HG03354 (cell line): ENCODE results near the gene SPRR5.

Source experiments
- ATAC-seq: cut with Tn5 transposase; IDR thresholded peaks from one replicate; pipeline ENCODE4 v1.9.1; 2021; ENCODE audit warnings: mild to moderate bottlenecking; ENCODE audit not compliant: unreplicated experiment, poor library complexity, severe bottlenecking

The SPRR5 gene

DNA sequence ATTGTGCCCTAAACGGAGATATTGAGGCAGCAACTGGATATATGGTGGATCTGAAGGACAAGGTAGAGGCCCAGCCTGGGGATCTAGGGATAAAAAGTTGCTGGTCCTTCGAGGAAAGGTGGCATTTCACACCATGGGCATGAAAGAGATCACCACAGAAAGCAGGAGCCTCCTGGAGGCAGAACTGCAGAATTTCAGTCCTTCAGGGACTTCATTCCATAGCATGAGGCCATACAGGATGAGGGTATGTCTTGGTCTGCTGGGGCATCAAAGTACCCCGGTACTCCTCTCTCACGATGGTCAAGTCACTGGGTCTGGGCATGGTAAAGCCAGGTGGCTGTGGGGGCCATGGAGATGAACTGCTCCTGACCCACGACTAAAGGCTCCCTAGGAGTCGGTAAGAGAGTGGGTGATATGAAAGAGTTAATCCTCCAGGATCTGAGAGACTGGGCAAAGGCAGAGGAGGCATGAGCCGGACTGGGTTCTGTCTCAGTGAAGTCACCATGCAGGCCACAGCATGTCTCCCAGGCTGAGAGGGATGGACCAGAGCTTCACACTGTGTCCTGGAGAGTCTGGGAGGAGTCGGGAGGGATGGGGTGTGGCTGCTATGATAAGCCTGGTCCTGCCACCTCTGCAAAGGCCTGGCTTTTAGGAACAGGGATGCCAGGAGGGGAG lies 5.8 kb upstream of the SPRR5 start:
- no peak for ATAC-seq

- no peak for ATAC-seq
These were observed 4.8 kb upstream of the SPRR5 start for GRCh38 chr1:152942161-152942560.

DNA sequence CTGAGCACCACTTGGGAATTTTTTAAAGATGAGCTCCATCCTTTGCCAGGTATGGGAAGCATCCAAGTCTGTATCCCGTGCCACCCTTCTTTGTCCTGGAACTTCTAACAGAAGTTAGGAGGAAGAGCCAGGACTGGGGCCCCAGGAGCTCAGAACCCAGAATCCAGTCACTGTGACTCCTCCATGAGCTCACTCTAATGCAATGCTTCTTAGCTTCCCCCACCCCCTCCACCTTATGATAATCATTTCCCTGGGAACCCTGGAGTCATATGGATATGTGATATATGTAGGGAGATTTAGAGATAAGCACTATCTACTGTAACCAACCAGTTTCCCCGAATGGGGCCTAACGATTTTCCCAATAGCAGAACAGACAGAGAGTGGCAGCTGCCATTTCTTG lies 758 bp upstream of the SPRR5 start:
- ATAC-seq: no peak

DNA sequence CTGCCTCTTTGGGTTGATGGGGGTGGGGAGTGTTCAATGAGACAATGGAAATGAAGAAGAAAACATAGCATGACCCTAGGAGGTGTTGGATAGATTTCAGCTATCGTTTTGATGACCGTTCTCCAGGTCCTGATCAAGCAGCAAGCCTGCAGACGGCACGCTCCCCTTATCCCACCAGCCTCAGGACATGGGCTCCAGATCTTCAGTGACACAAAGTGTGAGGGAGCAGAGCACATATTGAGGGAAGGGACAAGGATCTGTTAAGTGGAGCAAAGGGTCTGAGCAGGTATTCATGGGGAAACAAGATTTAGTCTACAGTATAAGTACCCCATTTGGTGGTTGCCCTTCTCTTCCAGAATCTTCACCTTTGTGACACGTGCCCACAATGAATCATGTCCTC lies 4.7 kb downstream of the SPRR5 start:
- ATAC-seq: no peak

GRCh38 chr1:152953761-152954160 lies 6.8 kb downstream of the SPRR5 start:
- no peak for ATAC-seq

- no peak for ATAC-seq
These were observed 7.4 kb downstream of the SPRR5 start for GRCh38 chr1:152954436-152954835.

DNA sequence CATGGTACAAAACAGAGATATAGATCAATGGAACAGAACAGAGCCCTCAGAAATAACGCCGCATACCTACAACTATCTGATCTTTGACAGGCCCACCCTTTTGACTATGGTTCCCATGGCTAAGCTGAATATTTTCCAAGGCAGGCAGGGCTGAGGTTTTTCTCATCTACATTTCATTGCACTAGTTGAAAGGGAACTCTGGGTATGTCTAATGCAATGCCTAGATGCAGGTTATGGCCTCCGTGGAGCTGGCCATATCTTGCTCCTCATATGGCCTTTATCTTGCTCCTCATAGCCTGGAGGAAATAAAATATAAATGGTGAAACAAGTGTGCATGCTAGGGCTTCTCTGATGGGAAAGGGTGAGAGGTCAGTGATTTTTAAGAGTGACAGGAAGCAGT lies 10.6 kb downstream of the SPRR5 start:
- ATAC-seq: no peak

DNA sequence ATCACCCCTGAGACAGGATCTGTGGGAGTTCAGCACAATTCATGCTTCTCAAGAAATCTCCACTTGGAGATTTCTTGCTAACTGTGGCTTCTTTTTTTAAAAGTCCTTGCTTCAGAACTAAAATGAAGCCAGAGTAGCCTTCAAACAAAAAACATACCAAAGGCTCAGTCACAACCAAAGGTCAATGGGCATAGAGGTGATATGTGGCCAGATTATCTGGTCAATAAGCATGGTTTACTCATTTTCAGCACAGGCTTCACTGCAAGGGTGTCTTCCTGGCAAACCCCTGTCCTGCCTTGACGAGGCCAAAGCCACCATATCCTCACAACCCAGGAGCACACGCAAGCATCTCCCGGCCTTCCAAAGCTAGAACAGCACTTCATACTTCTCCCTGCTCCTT lies 12.3 kb downstream of the SPRR5 start:
- ATAC-seq: no peak

DNA sequence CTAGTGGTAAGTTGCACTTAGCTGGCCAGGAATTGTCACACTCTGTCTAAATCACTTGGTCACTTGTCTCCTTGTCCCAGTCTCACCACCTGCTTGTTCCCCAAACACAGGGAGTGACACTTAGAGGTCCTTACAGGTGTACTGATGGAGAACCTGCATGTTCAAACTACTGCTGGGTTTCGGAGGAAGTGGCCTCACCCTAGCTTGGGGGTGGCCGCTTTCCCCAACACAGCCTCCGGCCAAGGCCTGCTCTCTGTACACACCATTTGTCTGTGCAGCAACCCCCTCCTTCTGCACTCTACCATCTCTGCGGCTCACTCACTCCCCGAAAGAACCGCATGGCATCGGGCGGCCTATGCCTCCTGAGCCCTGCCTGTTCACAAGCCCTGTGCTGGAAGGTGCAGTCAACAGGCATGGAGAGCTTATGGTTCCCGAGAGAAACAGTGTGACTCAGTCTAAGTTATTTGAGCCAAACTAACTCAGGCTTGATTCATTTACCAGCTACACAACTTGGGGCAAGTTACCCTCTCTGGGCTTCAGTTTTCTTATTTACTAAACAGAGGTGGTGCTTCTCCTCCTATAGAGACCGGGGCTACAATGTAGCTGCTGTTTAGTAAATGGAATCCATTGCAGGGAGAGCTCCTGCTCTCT lies 12.9 kb downstream of the SPRR5 start:
- no peak for ATAC-seq

DNA sequence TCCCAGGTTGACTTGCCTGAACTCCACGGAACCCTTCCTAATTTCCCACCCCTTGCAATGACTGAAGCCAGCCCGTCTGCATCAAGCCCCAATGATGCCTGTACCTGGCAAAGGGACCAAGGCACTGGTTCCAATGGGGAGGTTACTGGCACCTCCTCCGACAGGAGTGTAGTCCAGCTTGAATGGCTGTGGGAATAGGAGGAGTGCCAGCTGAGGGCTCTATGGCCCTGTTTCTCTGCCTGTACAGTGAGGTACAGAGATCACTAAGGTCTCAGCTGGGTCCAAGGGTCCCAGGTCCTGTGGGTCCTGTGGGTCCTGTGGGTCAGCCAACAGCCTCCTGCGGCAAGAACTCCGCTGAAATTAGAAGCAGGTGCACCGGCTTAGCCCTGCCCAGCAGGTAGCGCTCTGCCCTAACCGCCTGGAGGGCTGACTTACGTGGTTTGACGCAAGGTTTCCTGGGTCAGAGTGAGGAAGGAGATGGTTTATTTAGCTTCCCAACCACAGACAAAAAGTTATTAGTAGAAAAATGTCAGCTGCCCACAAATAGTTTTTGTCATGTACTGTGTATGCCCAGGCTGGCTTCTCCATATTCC lies 13.5 kb downstream of the SPRR5 start:
- no peak for ATAC-seq

- no peak for ATAC-seq
These were observed 14.4 kb downstream of the SPRR5 start for GRCh38 chr1:152961226-152961891.

GRCh38 chr1:152962876-152963415 lies 15.9 kb downstream of the SPRR5 start:
- no peak for ATAC-seq

- no peak for ATAC-seq
These were observed 17.5 kb downstream of the SPRR5 start for GRCh38 chr1:152964536-152964935.

DNA sequence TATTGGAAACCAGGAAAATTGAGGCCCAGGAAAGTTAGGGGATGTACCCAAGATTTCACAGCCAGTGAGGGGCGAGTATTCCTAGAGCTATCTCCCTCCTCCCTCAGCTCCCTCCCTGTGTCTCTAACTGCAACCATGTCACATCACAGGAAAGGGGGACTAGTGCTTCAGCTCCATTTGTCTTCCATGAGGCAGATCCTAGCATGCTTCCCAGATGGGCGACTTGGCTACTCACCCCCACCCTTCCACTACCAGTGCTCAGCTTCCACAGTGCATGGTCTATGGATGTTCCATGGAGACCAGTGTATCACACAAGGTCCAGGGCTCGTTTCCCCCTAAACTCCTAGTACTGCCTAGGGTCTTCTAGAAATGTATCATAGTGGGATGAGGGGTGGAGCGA lies 18.8 kb downstream of the SPRR5 start:
- ATAC-seq: no peak

GRCh38 chr1:152967201-152967600 lies 20.2 kb downstream of the SPRR5 start:
- no peak for ATAC-seq

GRCh38 chr1:152968248-152968647 lies 21.2 kb downstream of the SPRR5 start:
- ATAC-seq: peak; percentile 83

DNA sequence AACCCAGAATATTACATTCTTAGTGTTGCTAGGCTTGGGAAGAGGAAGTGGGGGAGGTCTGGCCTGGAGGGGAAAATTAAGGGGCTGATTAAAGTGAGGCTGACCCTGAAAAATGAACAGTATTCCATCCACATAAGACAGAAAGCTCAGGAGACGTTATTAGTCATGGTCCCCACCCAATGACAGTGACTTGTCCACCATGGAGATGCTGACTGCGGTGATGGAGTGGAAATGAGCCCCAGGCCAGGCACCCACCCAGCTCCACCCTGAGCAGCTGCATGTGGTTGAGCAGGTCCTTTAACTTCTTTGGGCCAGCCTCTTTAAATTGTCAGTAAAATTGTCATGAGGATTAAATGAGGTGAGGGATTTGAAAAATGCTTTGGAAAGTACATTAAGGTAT lies 22.0 kb downstream of the SPRR5 start:
- no peak for ATAC-seq

DNA sequence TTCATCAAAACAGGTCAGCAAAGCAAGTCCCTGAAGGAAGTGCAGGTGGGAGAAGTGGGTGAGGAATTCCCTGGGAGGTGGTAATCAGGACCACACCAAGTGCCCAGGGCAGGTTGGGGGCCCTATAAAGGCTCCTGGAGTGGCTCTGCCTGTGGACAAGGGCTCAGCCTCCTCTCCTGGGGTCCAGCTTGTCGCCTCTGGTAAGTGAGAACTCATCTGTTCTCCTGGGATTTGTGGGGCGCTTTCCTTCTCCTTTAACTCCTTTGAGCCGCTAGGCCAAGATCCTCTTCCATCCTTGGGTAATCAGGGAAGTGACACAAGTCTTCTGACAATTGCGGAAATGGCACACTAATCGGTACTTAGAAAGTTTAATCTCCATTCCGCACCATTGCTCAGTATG lies 23.5 kb downstream of the SPRR5 start, which contains the start of gene SPRR4:
SPRR4 (plus strand) TSS at position 154 of the 400 bp plus-strand sequence. CDS start 1,243 bp downstream, outside the sequence.
- no peak for ATAC-seq

- no peak for ATAC-seq
These were observed 25.3 kb downstream of the SPRR5 start for GRCh38 chr1:152972196-152972886.

DNA sequence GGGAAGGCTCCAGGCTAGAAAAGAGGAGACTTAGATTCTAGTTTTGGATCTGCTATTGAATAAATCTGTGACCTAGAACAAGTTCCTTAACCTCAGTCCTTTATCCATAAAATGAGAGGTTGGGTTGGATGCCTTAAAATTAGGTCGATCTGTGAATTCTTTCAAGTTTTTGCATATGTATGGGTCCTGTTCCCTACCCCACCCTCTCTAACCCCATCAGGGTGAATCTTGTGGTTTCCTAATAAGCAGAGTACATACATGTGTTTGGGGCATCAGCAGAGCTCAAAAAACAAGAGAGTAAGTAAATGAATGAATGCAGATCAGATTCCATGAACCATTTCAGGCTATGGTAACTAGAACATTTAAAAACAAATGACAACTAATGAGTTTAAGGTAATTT lies 29.7 kb downstream of the SPRR5 start:
- ATAC-seq: no peak
